BJ (cell line): ENCODE measurements around the gene GATM. TPM values are rescaled to one million over a fixed set of nuclear protein-coding genes. Genes with fewer than 3 reads are reported as not detected.
A peak's percentile ranks its signal among the peaks of the same experiment; 100 is the strongest.

ENCODE experiments used
- CTCF ChIA-PET: fragments of 350-600 bp; formaldehyde crosslinking; extraction: SDS; loops from one replicate; lab custom pipeline; 2021; ENCODE audit warnings: antibody characterized with exemption, inconsistent platforms; lab: Yijun Ruan, JAX
- POLR2A ChIA-PET: fragments of 300-600 bp; sonication (Branson Sonifier 250); formaldehyde crosslinking; extraction: SDS; loops from one replicate; lab custom pipeline; 2021; ENCODE audit warnings: antibody characterized with exemption; lab: Charles Lee
- DNase-seq: peaks from one replicate; pipeline ENCODE4 v3.0.0-alpha.2; 2011; ENCODE audit warnings: low read depth
- H3K27me3 ChIP-seq: 2 replicates; pipeline ENCODE4 v1.6.0; 2011; ENCODE audit warnings: low read length; ENCODE audit not compliant: control insufficient read depth, insufficient read depth
- H3K36me3 ChIP-seq: 2 replicates; pipeline ENCODE4 v1.5.1; 2011; ENCODE audit warnings: low read length; ENCODE audit not compliant: control insufficient read depth, insufficient read depth
- H3K4me3 ChIP-seq: 2 replicates; pipeline ENCODE4 v1.5.1; 2011; ENCODE audit warnings: low read depth, mild to moderate bottlenecking, control low read depth, low read length
- polyA plus RNA-seq: library from polyadenylated mRNA; depleted of rRNA; stranded (reverse); fragments of >200 nt; gene quantifications from 2 replicates; pipeline ENCODE4 v1.2.3, GENCODE V29; 2011
- TF ChIP-seq, protein P1 (sequence below): IDR thresholded peaks from 2 replicates; pipeline ENCODE4 v1.5.1; 2011; ENCODE audit warnings: low read depth, mild to moderate bottlenecking, control low read depth, inconsistent platforms, low read length, moderate library complexity; ENCODE audit not compliant: insufficient read depth

The GATM gene
- polyA plus RNA-seq, 1 experiment, result 0.10 TPM

DNA sequence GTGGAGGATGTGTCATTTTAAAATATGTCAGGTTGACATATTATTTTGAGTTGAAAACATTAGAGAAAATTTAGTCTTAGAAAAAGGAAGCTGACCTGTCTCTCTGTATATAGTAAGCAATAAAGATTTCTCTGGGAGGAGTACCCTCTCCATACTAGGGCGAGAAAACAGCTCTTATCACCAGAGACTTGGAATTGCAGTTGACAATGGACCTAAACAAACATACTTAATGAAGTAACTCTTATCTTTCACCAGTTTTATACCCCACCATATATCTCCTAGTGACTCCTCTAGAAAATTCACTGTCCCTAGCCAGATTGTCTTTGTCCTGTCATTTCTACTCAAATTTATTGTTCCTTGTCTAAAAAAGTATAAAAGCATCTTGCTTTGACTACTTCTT is 7.2 kb upstream of the GATM start:
- DNase-seq, result no peak
- CTCF ChIA-PET, result interaction anchor here (0.8 to 1.9 kb wide), 2 partner anchors 8 to 14 kb away, joined by 3 to 5 read pairs; no protein-coding TSS in a partner anchor
- H3K36me3 ChIP-seq, result no peaks in the 10 kb centered on the region
- TF ChIP-seq, protein P1, sequence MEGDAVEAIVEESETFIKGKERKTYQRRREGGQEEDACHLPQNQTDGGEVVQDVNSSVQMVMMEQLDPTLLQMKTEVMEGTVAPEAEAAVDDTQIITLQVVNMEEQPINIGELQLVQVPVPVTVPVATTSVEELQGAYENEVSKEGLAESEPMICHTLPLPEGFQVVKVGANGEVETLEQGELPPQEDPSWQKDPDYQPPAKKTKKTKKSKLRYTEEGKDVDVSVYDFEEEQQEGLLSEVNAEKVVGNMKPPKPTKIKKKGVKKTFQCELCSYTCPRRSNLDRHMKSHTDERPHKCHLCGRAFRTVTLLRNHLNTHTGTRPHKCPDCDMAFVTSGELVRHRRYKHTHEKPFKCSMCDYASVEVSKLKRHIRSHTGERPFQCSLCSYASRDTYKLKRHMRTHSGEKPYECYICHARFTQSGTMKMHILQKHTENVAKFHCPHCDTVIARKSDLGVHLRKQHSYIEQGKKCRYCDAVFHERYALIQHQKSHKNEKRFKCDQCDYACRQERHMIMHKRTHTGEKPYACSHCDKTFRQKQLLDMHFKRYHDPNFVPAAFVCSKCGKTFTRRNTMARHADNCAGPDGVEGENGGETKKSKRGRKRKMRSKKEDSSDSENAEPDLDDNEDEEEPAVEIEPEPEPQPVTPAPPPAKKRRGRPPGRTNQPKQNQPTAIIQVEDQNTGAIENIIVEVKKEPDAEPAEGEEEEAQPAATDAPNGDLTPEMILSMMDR, result no peak
- POLR2A ChIA-PET, result no interaction called here
- H3K4me3 ChIP-seq, result no peak overlapping the region
- peaks cover 3% of the 10 kb centered on the region for H3K27me3 ChIP-seq

DNA sequence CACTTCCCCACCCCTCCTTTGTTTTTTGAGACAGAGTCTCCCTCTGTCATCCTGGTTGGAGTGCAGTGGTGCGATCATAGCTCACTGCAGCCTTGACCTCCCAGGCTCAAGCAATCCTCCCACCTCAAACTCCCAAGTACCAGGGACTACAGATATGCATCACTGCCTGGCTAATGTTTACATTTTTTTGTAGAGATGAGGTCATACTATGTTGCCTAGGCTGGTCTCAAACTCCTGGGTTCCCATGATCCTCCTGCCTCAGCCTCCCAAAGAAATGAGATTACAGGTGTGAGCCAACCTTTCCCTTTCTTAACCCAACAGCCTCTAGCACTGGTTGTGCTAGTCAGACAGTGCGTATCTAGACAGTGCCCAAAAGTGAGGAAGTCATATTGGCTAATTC is 6.4 kb upstream of the GATM start:
- no peaks in the 10 kb centered on the region for H3K36me3 ChIP-seq
- TF ChIP-seq, protein P1, result no peak
- no peak overlapping the region for H3K4me3 ChIP-seq
- POLR2A ChIA-PET, result no interaction called here
- DNase-seq, result no peak
- H3K27me3 ChIP-seq, result peaks cover 3% of the 10 kb centered on the region
- CTCF ChIA-PET, result interaction anchor here (0.7 to 1.9 kb wide), 3 partner anchors 12 to 73 kb away, joined by 3 to 5 read pairs (median 3); no protein-coding TSS in a partner anchor

DNA sequence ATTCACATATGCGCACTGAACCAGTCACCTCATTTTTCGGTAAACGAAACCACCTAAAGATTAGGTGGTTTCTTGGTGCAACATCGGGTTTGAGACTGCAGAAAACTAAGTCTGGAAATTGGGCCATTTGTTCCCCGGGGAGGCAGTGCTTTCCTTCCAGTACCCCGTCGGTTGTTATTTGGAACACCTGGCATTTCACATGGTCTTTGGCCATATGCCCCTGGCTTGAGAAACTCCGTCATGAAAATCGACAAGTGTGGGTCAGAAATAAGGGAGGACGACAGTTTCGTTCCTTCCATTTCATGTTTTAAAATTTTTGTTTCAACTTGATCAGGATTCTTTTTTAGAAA is 544 bp upstream of the GATM start:
- Histone ChIP-seq H3K4me3 (no peak overlapping the region), H3K36me3 (no peaks in the 10 kb centered on the region), H3K27me3 (peaks cover 22% of the 10 kb centered on the region)
- ChIA-PET CTCF (interaction anchor here (1.2 kb wide), 1 partner anchor 173 kb away, joined by 6 read pairs; no protein-coding TSS in a partner anchor), POLR2A (no interaction called here)
- TF ChIP-seq, protein P1, result no peak
- no peak for DNase-seq

DNA sequence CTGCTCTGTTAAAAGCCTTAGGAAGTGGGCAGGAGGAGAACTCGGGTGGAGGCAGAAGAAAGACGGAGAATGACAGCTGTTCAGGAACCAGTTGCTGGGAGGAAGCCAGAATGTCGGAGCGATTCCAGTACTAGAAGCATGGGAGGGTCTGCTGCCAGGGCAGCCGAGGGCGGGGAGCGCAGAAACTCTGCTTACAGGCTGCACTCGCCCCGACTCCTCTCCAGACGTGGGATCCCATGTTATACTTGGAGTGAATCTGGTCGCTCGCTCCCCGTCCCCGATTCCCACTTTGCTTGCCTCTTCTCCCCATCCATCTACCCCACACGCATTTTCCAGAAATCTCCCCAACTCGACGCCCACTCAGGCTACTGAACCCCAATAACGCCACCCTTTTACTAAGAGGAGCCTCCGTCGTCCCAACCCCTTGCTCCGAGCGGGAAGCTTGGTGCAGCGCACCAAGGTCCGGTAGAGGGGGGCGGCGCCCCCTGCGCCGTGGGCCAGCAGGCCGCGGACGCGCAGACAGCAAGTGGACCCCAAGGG is 665 bp downstream of the GATM start:
- TF ChIP-seq, protein P1, result no peak
- no peak for DNase-seq
- Histone ChIP-seq H3K4me3 (peak overlapping the region; percentile 42), H3K27me3 (peaks cover 22% of the 10 kb centered on the region), H3K36me3 (no peaks in the 10 kb centered on the region)
- ChIA-PET POLR2A (no interaction called here), CTCF (interaction anchor here (0.9 to 1.6 kb wide), 7 partner anchors 8 to 251 kb away, joined by 3 to 5 read pairs (median 3); a partner anchor contains a TSS)

DNA sequence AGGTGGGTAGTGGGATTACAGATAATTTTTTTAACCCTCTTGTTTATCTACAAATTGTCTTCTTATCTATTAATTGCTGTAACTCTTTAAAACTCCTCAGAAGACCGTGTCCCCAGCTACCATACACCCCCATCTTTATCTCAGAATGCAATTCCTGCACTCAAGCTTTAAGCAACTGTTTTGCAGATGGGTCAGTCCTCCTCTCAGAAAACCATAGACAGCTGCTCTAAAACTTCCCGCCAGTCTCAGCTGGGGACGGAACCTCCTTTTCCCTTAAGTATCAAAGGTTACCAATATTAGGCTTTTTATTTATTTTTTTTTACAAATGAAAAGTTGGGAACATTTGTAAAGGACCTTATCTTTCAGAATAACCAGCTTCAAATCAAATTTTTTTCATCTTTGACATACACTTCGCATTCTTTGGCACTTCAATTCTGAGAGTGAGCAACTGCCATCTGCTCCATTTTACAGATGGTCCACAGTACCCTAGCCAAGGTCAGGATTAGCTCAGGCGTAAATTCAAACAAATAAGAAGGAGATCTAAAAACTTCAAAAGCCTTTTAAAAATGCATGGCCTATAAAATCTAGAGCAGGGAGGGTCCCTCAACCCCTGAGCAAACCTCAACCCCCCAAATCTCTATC is 1.3 kb downstream of the GATM start:
- Histone ChIP-seq H3K36me3 (no peaks in the 10 kb centered on the region), H3K4me3 (no peak overlapping the region), H3K27me3 (peaks cover 23% of the 10 kb centered on the region)
- TF ChIP-seq, protein P1, result no peak
- ChIA-PET CTCF (interaction anchor here (0.9 to 1.6 kb wide), 8 partner anchors 9 to 250 kb away, joined by 3 to 5 read pairs (median 3); a partner anchor contains a TSS), POLR2A (interaction anchor here (0.6 kb wide), 1 partner anchor 38 kb away, joined by 3 read pairs; no protein-coding TSS in a partner anchor)
- DNase-seq, result no peak
